ENCODE results near the gene MARF1.

DNA sequence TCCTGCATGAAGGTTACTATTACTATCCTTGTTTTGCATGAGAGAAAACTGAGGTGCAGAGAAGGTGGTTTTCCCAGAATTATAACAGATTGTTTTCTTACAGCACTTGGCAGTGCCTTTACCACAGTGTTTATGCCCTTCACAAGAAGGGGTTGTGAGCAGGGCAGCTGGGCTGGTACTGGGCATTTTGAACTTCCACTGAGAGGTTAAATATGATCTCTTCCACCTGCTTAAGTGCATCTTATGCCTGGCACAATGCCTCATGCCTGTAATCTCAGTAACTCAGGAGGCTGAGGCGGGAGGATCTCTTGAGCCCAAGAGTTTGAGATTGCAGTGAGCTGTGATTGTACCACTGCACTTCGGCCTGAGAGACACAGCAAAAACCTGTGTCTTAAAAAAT, 43.3 kb upstream of the MARF1 start:
- TF ChIP-seq, protein P1, sequence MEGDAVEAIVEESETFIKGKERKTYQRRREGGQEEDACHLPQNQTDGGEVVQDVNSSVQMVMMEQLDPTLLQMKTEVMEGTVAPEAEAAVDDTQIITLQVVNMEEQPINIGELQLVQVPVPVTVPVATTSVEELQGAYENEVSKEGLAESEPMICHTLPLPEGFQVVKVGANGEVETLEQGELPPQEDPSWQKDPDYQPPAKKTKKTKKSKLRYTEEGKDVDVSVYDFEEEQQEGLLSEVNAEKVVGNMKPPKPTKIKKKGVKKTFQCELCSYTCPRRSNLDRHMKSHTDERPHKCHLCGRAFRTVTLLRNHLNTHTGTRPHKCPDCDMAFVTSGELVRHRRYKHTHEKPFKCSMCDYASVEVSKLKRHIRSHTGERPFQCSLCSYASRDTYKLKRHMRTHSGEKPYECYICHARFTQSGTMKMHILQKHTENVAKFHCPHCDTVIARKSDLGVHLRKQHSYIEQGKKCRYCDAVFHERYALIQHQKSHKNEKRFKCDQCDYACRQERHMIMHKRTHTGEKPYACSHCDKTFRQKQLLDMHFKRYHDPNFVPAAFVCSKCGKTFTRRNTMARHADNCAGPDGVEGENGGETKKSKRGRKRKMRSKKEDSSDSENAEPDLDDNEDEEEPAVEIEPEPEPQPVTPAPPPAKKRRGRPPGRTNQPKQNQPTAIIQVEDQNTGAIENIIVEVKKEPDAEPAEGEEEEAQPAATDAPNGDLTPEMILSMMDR (IDR thresholded peaks at IDR 0.05) = no peak
- TF ChIP-seq POLR2A (IDR thresholded peaks at IDR 0.05) = no peak
